Upper lobe of left lung (tissue), 4 donors: ENCODE data around the gene GRID1.

Experiments used
- CTCF ChIP-seq, 6 experiments: fragments of 450-650 bp in 4 of 6; fragments of 200-600 bp in 2 of 6; sonication (generic) in 2 of 6; IDR thresholded peaks; one replicate each; pipeline ENCODE4 v1.5.1; 2016 to 2019; ENCODE audit warnings: antibody characterized with exemption in 6 of 6
- EP300 ChIP-seq, 4 donors: sonication (generic); formaldehyde crosslinking; IDR thresholded peaks; one replicate each; pipeline ENCODE4 v1.5.1; 2017; ENCODE audit warnings: antibody characterized with exemption in 4 of 4, control low read depth in 2 of 4
- POLR2A ChIP-seq, 4 donors: fragments of 450-650 bp; IDR thresholded peaks; one replicate each; pipeline ENCODE4 v1.5.1; 2016 to 2017; ENCODE audit warnings: antibody characterized with exemption in 4 of 4, mild to moderate bottlenecking in 2 of 4

- no peak for TF ChIP-seq CTCF (IDR thresholded peaks at IDR 0.05)
- no peak for TF ChIP-seq EP300 (IDR thresholded peaks at IDR 0.05)
- TF ChIP-seq POLR2A (IDR thresholded peaks at IDR 0.05): no peak
These were observed 507.6 kb downstream of the GRID1 start for GRCh38 chr10:85858776-85859515.
